Adrenal gland (tissue), 12 donors: ENCODE results near the gene EML1. TPM values are rescaled to one million over a fixed set of nuclear protein-coding genes. Genes with fewer than 3 reads are reported as not detected.
"Not testable (repeated sequence)": the region's sequence is repeated elsewhere in the genome, so short reads cannot be mapped to it uniquely, and the experiment has no call there.

ENCODE experiments used
- DNase-seq, 7 donors: peaks; one replicate each; pipeline ENCODE4 v3.0.0-alpha.2; 2019 to 2020
- H3K27ac ChIP-seq, 5 donors: fragments of 200-600 bp; sonication (generic) in 4 of 5; 1 replicate in 3 of 5; 2 replicates in 2 of 5; pipeline versions ENCODE4 v1.5.1 to v1.8.0; 2016 to 2020; ENCODE audit warnings: mild to moderate bottlenecking in 1 of 5
- H3K27me3 ChIP-seq: fragments of 200-600 bp; 2 replicates; pipeline ENCODE4 v1.8.0; 2021
- H3K36me3 ChIP-seq, 2 donors: fragments of 200-600 bp; replicated peaks in 1 of 2; 1 replicate in 1 of 2; 2 replicates in 1 of 2; pipeline versions ENCODE4 v1.5.1 to v1.8.0; 2018 to 2022
- H3K4me1 ChIP-seq, 2 donors: fragments of 200-600 bp; replicated peaks in 1 of 2; 1 replicate in 1 of 2; 2 replicates in 1 of 2; pipeline versions ENCODE4 v1.5.1 to v1.8.0; 2018 to 2021
- H3K4me3 ChIP-seq, 4 donors: fragments of 200-600 bp; sonication (generic) in 3 of 4; one replicate each; pipeline ENCODE4 v1.5.1; 2016 to 2018
- H3K9me3 ChIP-seq, 3 donors: fragments of 200-600 bp; sonication (generic) in 1 of 3; replicated peaks in 1 of 3; 1 replicate in 2 of 3; 2 replicates in 1 of 3; pipeline versions ENCODE4 v1.5.1 to v1.8.0; 2016 to 2021
- CTCF ChIP-seq, 6 experiments: fragments of 450-650 bp in 4 of 6; fragments of 200-600 bp in 2 of 6; sonication (generic) in 1 of 6; IDR thresholded peaks; 1 replicate in 5 of 6; 2 replicates in 1 of 6; pipeline versions ENCODE4 v1.5.1 to v1.8.0; 2016 to 2021; ENCODE audit warnings: antibody characterized with exemption in 6 of 6, mild to moderate bottlenecking in 2 of 6, moderate library complexity in 1 of 6
- POLR2A ChIP-seq, 2 donors: fragments of 450-650 bp; IDR thresholded peaks; one replicate each; pipeline ENCODE4 v1.6.1; 2017; ENCODE audit warnings: antibody characterized with exemption in 2 of 2, mild to moderate bottlenecking in 2 of 2, moderate library complexity in 1 of 2
- WGBS, 4 donors: extraction: QIAGEN DNeasy Blood & Tissue Kit in 2 of 4; methylation state at CpG; one replicate each; pipeline versions ENCODE4 v1.1.5 to v1.1.7; 2013 to 2017; 5-methylcytosine and 5-hydroxymethylcytosine counted together
- intact Hi-C, 2 donors: fragments of 100-400 bp; cut with DNase I; formaldehyde crosslinking; loops; one replicate each; pipeline versions ENCODE4 v1.14.1 to v1.15.0; 2022 to 2023
- polyA plus RNA-seq, 3 donors: library from polyadenylated mRNA; stranded (reverse); fragments of 200-250 nt in 2 of 3; fragments of 350-450 nt in 1 of 3; fragmentation: Illumina TruSeq in 1 of 3; extraction: RNeasy Lipid Tissue Mini Kit (QIAGEN cat#74804) in 1 of 3; gene quantifications; one replicate each; pipeline ENCODE4 v1.2.3, GENCODE V29; 2013 to 2014
- total RNA-seq, 9 donors: library from RNA; depleted of rRNA in 4 of 9; stranded (reverse); fragments of >200 nt in 4 of 9; fragments of 120-200 nt in 1 of 9; fragmentation: NEBNext Ultra II Directional in 1 of 9; extraction: Animal tissue kit (Norgen Biotek cat#: 25700) in 1 of 9; gene quantifications; one replicate each; pipeline versions ENCODE4 v1.1.0 to v1.2.4, GENCODE V29; 2013 to 2023
- donor health status: healthy with polysubstance abuse.
- donor health status: Bipolar disorder and iron deficiency.
- donor health status: DM: yes; HTN: yes; CAD: no.
- donor health status: DM: no; HTN: no; CAD: no.
- donor health status: DM: no; HTN: no; CAD: no.
- donor health status: DM: yes; HTN: yes; CAD: no.

The EML1 gene
- total and polyA plus RNA-seq, 12 donors: 5.5 to 59.5 (median 16.2) TPM

GRCh38 chr14:99945732-99946651 is 152.8 kb downstream of the EML1 start:
- TF ChIP-seq CTCF (IDR thresholded peaks at IDR 0.05): no peak
- TF ChIP-seq POLR2A (IDR thresholded peaks at IDR 0.05): no peak
- H3K27me3 ChIP-seq: peaks cover 3% of the 10 kb centered on the region
- no peaks in the 10 kb centered on the region for H3K9me3 ChIP-seq
- 65 to 75% (median 67%) methylated on average over 14 to 17 of the region's 17 CpGs for WGBS, 4 donors
- intact Hi-C loops: no loop called here
- H3K36me3 ChIP-seq: no peaks in the 10 kb centered on the region
- peaks cover 0 to 16% of the 10 kb centered on the region in 2 donors for H3K4me1 ChIP-seq
- no peak overlapping the region for H3K27ac ChIP-seq
- peak in 1 of 7 donors; percentile 31 for DNase-seq
- H3K4me3 ChIP-seq: no peak overlapping the region

GRCh38 chr14:99946652-99947489 is 153.7 kb downstream of the EML1 start:
- no peak overlapping the region for H3K4me3 ChIP-seq
- H3K4me1 ChIP-seq: peaks cover 0 to 16% of the 10 kb centered on the region in 2 donors
- H3K27ac ChIP-seq: no peak overlapping the region
- peaks cover 3% of the 10 kb centered on the region for H3K27me3 ChIP-seq
- intact Hi-C loops: no loop called here
- no peaks in the 10 kb centered on the region for H3K36me3 ChIP-seq
- WGBS, 4 donors: 30 to 42% (median 31%) methylated on average over 24 to 33 of the region's 33 CpGs
- peak; percentile 56 to 88 (median 66) for TF ChIP-seq CTCF (IDR thresholded peaks at IDR 0.05)
- no peak for TF ChIP-seq POLR2A (IDR thresholded peaks at IDR 0.05)
- H3K9me3 ChIP-seq: no peaks in the 10 kb centered on the region
- peak in 1 of 7 donors; percentile 24 for DNase-seq

- WGBS, 4 donors: 60 to 73% (median 64%) methylated on average over 6 of the region's 6 CpGs
- DNase-seq: peak in 1 of 7 donors; percentile 38
These were observed 154.5 kb downstream of the EML1 start for GRCh38 chr14:99947695-99948094.

GRCh38 chr14:99949011-99949732 is 156.0 kb downstream of the EML1 start:
- peak in 3 of 7 donors; percentile 18 to 79 (median 40) for DNase-seq
- H3K36me3 ChIP-seq, H3K4me3 ChIP-seq, H3K9me3 ChIP-seq, intact Hi-C loops, H3K27me3 ChIP-seq: not testable (repeated sequence)
- WGBS, 4 donors: 39 to 58% (median 56%) methylated on average over 5 to 14 of the region's 19 CpGs
- Histone ChIP-seq H3K27ac (peak overlapping the region in 1 of 5 donors; percentile 38), H3K4me1 (peaks cover 0 to 16% of the 10 kb centered on the region in 2 donors)

More at GRCh38 chr14:99947695-99948094, 154.5 kb downstream of the EML1 start:
- H3K36me3 ChIP-seq: no peaks in the 10 kb centered on the region
- H3K27me3 ChIP-seq: peaks cover 3% of the 10 kb centered on the region
- H3K27ac ChIP-seq: no peak overlapping the region
- H3K9me3 ChIP-seq: no peaks in the 10 kb centered on the region
- no peak for TF ChIP-seq POLR2A (IDR thresholded peaks at IDR 0.05)
- TF ChIP-seq CTCF (IDR thresholded peaks at IDR 0.05): no peak
- intact Hi-C loops: no loop called here
- peaks cover 0 to 16% of the 10 kb centered on the region in 2 donors for H3K4me1 ChIP-seq
- no peak overlapping the region for H3K4me3 ChIP-seq
